Stimulated activated CD4-positive, alpha-beta T cell treated with anti-CD3 and anti-CD28 coated beads, Interleukin-4, amount 100 ng/mL, for 4 hours (primary cell): ENCODE data around the gene GZMH.
A peak's percentile ranks its signal among the peaks of the same experiment; 100 is the strongest.
"Not testable (repeated sequence)": the region's sequence is repeated elsewhere in the genome, so short reads cannot be mapped to it uniquely, and the experiment has no call there.

Experiments
- DNase-seq, 2 experiments: peaks; one replicate each; pipeline ENCODE4 v3.0.0-alpha.2; 2020

GZMH gene, protein sequence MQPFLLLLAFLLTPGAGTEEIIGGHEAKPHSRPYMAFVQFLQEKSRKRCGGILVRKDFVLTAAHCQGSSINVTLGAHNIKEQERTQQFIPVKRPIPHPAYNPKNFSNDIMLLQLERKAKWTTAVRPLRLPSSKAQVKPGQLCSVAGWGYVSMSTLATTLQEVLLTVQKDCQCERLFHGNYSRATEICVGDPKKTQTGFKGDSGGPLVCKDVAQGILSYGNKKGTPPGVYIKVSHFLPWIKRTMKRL

DNA sequence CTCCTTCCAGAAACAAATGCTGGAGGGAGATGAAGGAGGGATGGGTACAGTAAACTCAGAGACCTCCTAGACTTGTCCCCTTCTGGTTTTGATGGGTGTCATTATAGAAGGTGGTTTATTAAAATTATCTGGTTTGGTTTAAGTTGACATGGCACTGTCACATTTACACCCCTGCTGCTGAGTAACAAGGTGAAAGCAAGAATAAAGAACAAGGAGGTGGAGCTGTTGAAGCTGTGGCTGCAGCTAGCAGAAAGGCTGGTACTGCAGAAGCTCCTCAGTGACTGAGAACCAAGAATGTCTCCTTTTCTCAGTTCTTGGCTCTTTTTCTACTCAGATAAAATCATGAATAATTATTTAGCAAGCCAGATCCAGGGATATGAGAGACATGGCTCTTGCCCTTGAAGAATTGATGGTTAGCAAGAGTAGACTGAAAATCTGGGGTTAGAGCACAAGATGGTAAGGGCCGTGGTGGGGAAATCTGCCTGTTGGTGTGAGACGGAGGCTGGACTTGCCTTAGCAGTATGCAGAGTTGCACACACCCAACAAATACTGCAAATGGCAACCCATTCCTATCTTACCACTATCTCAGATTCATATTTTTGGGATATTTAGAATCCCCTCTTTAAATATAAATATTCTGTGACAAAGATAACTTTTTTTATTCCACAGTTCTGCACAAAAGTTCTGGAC is at the start of gene GZMH:
TSS of gene GZMH (minus strand) at position 31 of the 690 bp plus-strand sequence. CDS start 72 bp downstream, outside the sequence.
- DNase-seq: no peak

DNA sequence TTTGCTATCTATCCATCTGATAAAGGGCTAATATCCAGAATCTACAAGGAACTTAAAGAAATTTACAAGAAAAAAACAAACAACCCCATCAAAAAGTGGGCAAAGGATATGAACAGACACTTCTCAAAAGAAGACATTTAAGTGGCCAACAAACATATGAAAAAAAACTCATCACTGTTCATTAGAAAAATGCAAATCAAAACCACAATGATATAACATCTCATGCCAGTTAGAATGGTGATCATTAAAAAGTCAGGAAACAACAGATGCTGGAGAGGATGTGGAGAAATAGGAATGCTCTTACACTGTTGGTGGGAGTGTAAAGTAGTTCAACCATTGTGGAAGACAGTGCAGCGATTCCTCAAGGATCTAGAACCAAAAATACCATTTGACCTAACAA is 38.9 kb upstream of the GZMH start:
- DNase-seq: not testable (repeated sequence)

DNA sequence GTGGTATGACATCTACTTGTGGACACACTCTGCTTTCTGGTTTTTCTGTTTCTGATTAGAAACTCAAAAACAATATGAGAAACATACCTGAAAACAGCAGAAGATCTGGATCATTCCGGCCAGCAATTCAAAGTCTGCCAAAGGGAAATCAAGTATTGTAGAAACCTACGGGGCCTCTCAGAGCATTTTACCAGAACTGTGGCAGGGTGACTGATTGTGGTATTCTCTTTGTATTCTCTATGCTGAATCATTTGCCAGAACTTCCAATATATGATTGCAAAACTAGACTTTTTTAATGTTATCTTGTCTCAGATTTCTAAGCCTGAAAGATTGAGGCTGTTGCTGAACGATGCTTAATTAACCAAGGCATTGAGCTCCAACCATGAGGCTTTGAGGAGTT is 30.4 kb upstream of the GZMH start:
- no peak for DNase-seq

DNA sequence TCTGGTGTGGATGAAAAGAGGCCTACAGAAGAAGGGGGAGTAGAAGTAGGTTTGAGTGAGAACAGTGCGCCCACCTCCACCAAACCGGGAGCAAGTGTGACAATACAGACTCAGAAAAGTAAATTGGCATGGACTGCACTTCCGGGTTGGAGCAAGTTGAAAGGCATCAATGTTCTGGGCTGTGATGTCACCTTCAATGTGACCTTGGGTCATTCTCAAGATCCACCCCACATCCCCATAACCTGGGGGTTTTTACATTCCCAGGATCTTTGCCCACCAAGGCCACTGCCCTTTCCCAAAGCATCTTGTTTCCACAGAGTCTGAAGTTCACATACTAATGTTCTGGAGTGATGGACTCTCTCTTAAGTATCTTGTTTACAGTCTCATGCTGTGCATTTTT is 29.8 kb upstream of the GZMH start:
- no peak for DNase-seq

DNA sequence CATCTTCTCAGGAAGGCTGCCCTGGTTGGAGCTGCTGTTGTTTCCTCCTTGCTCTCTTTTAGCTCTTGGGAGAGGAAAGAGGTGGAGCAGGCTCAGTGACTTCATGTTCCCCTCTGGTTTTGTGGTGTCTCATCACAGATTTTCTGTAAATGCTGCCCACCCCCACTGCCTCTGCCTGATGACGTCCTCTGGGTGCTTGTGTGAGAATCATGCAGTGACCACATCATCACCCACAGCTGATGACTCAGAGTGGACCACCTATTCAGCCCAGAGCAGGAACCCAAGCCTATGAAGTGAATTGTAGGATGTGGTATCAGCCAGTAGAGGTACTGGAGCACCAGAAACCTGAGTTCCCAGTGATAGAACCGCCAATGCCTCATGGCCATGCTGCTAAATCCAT is 24.7 kb upstream of the GZMH start, which contains the start of gene GZMB:
TSS of gene GZMB (minus strand) at position 33 of the 400 bp plus-strand sequence. CDS start at position 3, 30 bp downstream.
- DNase-seq: peak in 1 of 2 experiments; percentile 65

DNA sequence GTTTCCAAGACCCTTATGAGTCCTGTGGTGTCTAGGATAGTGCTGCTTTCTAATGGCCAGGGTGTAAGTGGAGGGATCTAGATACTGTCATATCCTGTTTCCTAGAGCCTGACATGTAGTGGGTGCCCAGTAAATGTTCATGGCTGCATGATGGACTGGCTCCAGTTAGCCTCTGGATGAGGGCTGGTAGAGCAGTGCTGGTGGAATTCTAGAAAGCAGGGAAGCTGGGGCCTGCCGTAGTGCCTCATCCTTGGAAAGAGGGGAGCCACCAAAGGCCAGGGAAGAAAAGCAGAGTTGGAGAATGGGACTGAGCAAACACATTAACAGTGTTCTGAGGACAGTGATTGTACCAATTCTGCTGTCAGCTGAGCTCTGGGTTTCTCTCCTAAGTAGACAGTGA is 23.9 kb upstream of the GZMH start:
- DNase-seq: no peak

DNA sequence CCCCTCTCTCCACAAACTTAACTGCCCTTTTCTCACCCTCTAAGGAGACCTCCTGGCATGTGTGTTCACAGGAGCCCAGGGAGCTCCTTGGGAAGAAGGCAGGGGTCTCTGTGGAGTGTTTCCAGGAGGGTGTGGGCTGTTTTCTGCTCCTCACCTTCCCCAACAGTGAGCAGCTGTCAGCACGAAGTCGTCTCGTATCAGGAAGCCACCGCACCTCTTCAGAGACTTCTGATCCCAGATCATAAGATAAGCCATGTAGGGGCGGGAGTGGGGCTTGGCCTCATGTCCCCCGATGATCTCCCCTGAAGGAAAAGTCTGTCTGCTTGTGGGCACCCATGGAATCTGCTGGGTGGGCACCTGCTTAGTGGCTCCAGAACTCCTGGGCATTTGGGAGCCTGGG is 23.3 kb upstream of the GZMH start:
- DNase-seq: no peak

DNA sequence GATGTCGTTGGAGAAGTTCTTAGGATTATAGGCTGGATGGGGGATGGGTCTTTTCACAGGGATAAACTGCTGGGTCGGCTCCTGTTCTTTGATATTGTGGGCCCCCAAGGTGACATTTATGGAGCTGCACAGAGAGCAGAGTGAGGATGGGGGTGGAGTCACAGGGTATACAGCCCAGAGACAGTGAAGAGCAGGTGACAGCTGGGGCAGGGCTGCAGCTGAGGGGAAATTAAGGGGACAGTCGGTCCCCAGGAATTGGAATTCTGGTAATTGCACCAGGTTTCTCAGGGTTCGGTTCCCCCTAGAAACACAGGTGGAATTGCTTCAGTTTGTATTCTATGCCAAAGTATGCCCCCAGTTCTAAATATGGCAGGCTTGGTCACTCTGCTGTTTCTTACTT is 22.9 kb upstream of the GZMH start:
- no peak for DNase-seq

DNA sequence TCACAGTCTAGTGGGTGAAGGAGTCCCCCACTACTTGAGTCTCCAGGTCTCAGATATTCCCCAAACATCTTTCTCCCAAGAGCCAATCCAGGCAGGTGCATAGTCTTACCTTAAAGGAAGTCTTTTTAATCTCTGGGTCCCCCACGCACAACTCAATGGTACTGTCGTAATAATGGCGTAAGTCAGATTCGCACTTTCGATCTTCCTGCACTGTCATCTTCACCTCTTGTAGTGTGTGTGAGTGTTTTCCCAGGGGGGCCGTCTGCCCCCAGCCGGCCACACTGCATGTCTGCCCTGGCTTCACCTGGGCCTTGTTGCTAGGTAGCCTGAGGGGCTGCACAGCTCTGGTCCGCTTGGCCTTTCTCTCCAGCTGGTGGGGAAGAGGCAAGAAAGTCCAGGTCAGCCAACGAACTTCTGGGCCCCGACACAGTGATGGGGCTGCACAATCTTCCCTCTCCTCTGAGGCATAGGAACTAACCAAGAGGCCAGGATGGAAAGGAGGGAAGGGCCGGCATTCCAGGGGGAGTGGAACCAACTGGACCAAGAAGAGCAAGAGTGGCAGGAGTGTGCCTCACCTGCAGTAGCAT is 22.4 kb upstream of the GZMH start:
- no peak for DNase-seq

DNA sequence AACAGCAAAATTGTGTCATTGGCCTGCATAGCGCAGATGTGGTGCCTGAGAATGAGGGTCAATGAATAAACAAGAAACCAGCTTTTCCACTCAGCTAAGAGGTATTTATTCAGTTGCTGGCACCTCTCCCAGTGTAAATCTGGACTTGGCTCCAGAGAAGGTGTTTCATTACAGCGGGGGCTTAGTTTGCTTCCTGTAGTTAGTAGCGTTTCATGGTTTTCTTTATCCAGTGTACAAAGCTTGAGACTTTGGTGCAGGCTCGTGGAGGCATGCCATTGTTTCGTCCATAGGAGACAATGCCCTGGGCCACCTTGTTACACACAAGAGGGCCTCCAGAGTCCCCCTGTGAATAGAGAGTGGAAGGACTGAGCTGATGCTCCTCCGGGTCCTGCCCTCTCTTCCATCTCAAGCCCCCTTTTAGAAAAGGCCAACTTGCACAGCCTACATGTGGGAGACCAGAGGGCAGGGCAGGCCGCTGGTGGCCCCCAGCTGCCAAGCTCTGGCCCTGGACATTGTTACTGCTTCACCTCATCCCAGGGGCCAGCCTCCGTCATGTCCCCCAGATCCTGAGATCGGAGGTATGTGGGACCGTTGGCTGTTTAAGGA is 21.5 kb upstream of the GZMH start:
- no peak for DNase-seq

DNA sequence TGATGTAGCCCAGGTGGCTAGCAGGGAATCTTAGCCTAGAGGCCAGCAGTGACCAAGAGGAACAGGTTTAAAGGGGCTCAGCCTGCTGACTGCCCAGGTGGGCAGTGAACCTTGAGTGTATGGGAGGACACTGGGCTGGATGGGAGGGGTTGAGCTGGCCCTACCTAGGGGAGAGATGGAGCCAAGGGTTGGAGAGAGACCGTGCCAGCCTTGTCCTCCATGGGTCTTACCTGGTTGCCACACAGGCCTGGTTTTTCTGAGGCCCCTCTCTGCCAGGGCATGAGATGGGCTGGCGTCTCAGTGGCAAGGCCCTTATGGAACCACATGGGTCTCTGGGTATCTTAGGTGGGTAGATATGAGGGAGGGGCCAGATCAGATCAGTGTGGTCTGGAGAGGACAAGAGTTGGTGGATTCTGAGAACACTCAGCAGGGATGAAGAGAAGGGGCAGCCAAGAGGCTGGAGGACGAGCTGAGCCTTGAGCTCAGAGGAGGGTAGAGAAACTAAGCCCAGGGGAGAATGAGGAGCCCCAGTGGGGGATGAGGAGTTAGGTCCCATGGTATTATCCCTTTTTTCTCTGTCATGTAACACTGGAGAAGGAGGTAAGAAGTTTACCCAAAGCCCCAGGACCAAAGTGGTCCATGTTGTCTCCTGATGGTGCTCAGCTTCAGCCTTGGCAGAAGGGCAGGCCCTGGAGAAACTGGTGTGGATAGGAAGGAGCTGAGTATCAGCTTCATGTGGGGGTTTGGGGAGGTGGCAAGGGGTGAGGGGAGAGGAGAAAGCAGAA is 20.8 kb upstream of the GZMH start:
- DNase-seq: no peak

DNA sequence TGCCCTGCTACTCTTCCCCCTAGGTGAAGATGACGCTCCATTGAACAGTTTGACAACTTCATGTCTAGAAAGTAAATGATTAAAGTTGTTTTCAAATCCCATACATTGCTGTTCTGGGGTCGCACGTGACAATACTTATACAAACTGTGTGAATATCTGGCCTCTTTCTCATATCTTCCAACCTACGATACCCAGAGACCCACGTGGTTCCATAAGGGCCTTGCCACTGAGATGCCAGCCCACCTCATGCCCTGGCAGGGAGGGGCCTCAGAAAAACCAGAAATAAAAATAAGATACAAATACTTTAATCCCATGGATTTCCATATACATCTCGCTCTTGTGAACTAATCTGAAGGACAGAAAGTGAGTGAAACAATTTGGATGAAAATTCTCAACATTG is 20.0 kb upstream of the GZMH start:
- no peak for DNase-seq

DNA sequence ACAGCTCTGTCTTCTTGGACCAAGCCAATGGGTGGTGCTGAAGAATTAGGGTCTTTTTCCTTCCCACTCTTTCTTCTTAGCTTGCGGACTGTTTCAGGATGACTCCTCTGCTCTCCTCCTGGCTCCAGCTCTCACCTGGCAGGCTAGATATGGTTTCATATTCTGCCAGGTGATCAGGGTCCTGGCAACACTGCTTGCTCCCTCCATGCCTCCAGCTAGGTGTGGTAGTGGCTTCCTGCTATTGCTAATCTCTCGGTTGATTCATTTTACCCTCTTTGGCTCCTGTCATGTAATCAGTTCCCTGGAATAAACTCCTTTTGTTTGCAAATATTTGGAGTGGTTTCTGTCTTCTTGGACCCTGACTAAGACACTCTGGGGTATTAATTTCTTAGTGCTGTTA is 4.3 kb upstream of the GZMH start:
- no peak for DNase-seq

DNA sequence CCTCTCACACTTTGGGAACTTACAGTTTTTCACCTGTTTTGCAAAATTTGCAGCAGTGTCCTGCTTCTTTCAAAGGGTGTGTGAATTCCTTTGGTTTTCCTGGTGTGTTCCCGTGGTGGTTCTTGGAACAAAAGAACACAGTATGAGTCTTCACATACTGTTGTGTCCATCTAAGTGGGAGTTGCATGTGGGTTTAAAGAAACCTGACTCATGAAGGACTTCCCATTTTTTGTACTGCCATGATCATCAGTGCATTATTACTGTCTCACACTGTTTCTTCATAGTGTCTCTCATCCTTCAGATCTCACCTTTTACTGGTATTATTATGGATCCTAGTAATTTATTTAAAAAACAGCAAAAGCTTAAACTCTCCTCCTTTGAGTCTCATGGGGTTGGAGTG is 3.8 kb upstream of the GZMH start:
- no peak for DNase-seq

DNA sequence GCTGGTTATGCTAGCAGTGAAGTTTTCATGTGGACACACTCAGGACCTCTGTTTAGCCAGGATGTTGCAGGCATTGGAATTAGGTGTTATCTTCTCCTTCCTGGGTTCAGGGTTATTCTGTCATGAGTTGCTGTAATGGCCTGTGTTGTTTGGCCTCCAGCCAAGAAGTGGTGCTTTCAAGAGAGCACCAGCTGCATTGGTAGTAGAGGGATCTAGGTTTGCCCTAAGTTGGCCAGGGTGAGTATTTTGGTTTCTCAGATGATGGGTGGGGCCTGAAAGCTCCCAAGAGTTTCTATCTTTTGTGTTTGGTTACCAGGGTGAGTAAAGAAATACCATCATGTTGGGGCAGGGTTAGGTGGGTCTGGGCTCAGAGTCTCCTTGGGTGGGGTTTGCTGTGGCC is 2.7 kb upstream of the GZMH start:
- DNase-seq: no peak

DNA sequence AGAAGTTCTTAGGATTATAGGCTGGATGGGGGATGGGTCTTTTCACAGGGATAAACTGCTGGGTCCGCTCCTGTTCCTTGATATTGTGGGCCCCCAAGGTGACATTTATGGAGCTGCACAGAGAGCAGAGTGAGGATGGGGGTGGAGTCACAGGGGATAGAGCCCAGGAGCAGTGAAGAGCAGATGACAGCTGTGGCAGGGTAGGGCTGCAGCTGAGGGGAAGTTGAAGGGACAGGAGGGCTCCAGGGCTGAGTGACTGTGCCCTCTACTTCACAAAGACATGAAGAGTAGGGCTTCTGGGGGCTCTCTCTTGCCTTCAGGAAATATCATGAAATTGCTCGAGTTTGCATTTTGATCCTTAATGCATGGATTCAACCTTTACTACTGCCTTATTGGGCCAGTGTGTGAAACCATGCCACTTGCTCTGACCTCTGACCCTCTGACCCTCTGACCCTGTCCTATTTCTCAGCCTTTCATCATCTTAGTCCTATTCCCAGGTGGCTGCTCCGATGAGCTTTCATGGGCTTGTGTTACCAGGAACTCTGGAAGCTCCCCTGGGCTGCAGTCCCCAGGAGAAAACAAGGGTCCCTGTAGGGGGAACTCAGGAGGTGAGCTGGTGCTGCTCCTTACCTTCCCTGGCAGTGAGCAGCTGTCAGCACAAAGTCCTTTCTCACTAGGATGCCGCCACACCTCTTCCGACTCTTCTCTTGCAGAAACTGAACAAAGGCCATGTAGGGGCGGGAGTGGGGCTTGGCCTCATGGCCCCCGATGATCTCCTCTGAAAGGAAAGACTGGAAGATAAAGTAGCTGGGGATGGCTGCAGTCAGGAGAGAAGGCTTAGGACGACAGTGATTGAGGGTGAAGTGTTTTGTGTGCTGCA is 1.6 kb downstream of the GZMH start:
- DNase-seq: no peak

DNA sequence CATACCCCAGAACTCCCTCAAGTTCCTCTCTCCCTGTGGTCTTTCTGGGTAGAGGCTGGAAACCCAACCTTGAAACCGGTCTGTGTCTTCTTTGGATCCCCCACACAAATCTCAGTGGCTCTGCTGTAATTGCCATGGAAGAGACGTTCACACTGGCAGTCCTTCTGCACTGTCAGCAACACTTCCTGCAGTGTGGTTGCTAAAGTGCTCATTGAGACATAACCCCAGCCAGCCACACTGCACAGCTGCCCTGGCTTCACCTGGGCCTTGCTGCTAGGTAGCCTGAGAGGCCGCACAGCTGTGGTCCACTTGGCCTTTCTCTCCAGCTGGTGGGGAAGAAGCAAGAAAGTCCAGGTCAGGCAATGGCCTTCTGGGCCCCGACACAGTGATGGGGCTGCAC is 2.4 kb downstream of the GZMH start:
- DNase-seq: no peak

DNA sequence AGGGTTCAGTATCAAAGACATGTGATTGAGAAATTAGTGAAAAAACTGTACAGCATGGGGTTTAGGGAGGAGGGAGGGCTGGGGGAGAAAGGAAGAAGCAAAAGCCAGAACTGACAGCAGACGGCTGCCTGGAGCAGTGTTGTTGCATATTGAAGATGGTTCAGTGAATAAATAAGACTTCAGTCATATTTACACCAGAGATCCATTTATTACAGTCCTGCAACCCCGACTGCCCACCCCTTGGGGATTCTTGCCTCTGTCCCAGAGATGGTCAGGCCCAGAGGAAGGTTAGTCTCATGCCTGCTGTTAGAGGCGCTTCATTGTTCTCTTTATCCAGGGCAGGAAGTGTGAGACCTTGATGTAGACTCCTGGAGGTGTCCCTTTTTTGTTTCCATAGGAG is 3.2 kb downstream of the GZMH start:
- no peak for DNase-seq

DNA sequence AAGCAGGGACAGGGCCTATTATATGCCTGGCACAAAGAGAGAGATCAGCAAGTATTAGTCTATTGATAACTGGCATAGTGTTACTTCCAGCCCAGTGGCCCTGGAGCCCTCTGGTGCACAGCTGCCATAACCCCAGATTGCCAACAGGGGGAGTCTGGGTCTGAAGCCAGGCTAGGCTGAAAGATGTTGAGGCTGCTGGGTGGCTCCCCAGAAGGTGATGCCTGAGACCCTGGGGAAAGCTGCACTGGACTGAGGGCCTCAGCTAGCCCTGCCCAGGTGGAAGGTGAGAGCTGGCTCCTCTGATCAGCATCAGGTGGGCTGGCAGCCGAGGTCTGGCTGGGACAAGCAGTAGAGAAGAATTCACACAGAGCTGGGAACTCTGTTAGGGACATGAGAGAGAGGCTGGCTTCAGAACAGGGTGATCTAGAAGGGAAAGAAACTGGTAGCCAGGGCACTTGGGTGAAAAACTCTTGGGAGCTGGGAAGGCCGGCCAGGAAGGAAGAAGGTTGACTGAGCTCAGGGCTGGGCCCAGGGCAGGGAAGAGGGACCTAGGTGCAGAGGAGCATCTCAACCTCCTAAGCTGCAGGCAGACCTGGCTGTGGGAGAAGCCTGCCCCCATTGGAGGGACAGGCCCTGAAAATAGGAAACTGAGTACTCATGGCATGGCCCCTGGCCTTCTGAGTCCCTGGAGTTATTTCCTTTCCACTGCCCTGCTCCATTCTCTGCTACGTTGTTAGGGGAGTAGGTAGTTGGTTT is 3.9 kb downstream of the GZMH start:
- peak; percentile 52 to 61 for DNase-seq

DNA sequence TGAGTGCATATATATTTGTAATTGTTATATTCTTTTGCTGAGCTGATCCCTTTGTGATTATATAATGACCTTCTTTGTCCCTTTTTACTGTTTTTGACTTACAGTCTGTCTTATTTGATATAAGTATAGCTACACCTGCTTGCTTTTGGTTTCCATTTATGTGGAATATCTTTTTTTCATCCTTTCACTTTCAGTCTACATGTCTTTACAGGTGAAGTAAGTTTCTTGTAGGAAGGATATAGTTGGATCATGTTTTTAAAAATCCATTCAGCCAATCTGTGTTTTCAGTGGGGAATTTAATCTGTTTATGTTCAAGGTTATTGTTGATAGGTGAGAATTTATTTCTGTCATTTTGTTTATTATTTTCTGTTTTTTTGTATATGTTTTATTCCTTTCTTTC is 12.1 kb downstream of the GZMH start:
- no peak for DNase-seq

DNA sequence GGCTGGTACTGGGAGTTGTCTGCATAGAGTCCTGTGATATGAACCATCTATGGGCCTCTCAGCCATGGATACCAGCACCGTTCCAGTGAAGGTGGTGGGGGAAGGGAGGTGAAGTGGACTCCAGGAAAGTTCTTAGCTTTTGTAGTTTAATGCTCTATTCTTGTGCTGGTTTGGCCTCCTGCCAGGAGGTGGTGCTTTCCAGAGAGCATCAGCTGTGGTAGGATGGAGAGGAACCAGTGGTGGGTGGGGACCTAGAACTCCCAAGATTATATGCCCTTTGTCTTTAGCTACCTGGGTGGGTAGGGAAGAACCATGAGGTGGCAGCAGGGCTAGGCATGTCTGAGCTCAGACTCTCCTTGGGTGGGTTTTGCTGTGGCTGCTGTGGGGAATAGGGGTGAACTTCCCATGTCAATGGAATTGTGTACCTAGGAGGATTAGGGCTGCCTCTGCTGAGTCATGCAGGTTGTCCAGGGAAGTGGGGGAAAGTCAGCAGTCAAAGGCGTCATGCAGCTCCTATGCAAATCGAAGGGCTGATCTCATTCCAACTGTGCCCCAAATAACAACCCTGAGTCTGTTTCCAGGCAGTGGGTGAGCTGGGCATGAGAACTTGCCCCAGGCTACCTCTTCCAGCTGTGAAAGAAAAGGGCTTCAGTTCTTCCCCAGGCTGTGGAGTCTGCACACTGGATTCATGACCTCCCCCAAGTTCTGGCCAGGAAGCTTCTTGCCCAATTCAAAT is 14.2 kb downstream of the GZMH start:
- DNase-seq: no peak
